ENCODE measurements around the gene LDLRAD4. TPM values are rescaled to one million over a fixed set of nuclear protein-coding genes. Genes with fewer than 3 reads are reported as not detected.

LDLRAD4 gene
- total RNA-seq, 1 donor from 2014 or later, result 34.1 TPM

DNA sequence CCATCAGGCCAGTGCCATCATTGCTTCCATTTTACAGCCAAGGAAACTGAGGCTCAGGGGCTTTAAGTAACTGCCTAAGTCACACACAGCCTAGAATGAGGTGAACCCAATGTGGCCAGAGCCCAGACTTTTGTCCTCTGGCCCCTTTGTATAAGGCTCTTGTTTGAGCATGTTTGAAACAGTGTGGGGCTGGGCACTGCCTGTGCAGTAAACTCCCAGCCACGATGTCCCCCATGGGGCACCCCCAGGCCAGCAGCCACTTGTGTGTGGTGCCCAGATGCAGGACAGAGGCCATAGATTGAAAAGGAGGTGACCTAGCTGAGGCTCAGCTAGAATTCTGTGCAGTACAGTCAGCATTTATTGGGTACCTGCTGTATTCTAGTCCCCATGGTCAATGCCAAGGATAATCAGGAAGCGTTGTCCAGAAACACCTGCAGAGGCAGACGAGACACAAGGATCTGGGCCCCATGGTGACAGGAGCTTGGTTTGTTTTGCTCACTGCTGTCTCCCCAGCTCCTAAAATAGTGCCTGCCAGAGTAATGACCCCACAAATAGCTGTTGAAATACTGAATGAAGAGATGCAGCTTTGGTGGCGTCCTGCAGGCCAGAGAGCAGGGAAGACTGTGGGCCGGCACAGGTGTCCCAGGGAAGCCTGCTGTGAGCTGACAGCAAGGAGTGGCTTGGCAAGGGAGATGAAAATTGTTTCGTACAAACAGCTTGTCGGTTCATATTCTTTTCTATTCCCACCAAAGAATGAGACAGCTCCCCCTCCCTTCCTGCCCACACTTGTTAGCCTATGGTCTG is 160.7 kb downstream of the LDLRAD4 start:
- TF ChIP-seq, protein P1, sequence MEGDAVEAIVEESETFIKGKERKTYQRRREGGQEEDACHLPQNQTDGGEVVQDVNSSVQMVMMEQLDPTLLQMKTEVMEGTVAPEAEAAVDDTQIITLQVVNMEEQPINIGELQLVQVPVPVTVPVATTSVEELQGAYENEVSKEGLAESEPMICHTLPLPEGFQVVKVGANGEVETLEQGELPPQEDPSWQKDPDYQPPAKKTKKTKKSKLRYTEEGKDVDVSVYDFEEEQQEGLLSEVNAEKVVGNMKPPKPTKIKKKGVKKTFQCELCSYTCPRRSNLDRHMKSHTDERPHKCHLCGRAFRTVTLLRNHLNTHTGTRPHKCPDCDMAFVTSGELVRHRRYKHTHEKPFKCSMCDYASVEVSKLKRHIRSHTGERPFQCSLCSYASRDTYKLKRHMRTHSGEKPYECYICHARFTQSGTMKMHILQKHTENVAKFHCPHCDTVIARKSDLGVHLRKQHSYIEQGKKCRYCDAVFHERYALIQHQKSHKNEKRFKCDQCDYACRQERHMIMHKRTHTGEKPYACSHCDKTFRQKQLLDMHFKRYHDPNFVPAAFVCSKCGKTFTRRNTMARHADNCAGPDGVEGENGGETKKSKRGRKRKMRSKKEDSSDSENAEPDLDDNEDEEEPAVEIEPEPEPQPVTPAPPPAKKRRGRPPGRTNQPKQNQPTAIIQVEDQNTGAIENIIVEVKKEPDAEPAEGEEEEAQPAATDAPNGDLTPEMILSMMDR (IDR thresholded peaks at IDR 0.05; ENCODE audit: unreplicated experiment), result no peak
- no peak for DNase-seq (ENCODE audit: low spot score)
- no peak overlapping the region for H3K27ac Mint-ChIP-seq (ENCODE audit: unreplicated experiment)
- H3K4me3 Mint-ChIP-seq (ENCODE audit: unreplicated experiment), result no peak overlapping the region
- peaks cover 7% of the 10 kb centered on the region for H3K27me3 Mint-ChIP-seq (ENCODE audit: unreplicated experiment)
- H3K36me3 Mint-ChIP-seq (ENCODE audit: low read depth, unreplicated experiment), result peaks cover 5% of the 10 kb centered on the region
- H3K9me3 Mint-ChIP-seq (ENCODE audit: unreplicated experiment), result no peaks in the 10 kb centered on the region
- H3K4me1 Mint-ChIP-seq (ENCODE audit: unreplicated experiment), result peaks cover 22% of the 10 kb centered on the region

DNA sequence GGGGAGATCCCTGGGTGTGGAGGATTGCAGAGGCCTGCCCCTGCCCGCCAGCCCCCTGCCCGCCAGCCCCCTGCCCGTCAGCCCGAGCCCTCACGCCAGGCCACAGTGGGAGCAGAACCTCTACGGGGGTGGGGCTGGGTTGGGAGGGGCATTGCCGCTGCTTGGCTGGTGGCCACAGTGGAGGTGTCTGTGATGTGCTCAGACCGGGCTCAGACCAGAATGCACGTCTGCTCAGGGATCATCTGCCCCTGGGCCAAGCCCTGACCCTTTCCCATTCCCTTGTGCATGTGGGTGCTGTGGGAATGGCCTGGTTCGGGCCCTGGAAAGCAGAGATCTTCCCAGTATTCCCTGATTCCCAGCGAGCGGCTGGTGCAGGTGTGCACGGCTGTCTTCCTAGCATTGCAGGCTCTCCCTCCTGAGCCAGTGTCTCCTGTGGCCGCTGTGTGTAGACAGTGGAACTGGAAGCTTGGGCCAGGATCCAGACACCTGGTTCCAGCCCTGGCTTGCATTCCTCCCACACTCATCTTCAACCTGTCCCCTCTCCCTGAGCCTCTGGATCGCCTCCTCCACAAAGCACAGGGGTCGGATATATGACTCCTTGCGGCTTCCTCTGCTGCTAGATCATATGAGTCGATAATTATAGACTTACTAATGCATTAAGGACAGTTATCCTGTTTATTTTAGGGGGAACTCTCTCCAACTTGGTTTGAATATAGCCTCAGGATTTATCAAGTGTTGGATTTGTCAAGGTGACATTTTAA is 161.6 kb downstream of the LDLRAD4 start:
- no peak overlapping the region for H3K4me3 Mint-ChIP-seq (ENCODE audit: unreplicated experiment)
- DNase-seq (ENCODE audit: low spot score), result no peak
- H3K36me3 Mint-ChIP-seq (ENCODE audit: low read depth, unreplicated experiment), result peaks cover 5% of the 10 kb centered on the region
- TF ChIP-seq, protein P1 (IDR thresholded peaks at IDR 0.05; ENCODE audit: unreplicated experiment), result no peak
- peaks cover 22% of the 10 kb centered on the region for H3K4me1 Mint-ChIP-seq (ENCODE audit: unreplicated experiment)
- peaks cover 9% of the 10 kb centered on the region for H3K27me3 Mint-ChIP-seq (ENCODE audit: unreplicated experiment)
- H3K27ac Mint-ChIP-seq (ENCODE audit: unreplicated experiment), result peak overlapping the region; percentile 61
- no peaks in the 10 kb centered on the region for H3K9me3 Mint-ChIP-seq (ENCODE audit: unreplicated experiment)

DNA sequence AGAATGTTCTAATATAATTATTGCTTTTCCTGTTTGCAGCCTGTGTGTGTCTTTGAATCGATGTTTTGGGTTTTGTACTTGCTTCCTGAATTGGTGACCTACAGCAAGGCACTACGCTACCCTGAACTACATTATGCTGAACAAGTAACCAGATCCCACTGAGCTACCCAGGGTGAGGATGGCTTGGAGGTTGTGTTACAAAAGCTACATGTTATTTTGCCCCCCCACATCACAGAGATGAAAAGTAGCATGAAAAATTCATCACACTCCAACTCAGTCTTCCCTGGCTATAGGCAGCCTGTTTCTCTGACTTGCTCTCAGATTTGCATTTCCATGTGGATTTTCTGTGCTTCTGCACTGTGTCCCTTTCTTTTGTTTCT is 162.1 kb downstream of the LDLRAD4 start:
- no peak overlapping the region for H3K27ac Mint-ChIP-seq (ENCODE audit: unreplicated experiment)
- H3K4me3 Mint-ChIP-seq (ENCODE audit: unreplicated experiment), result no peak overlapping the region
- DNase-seq (ENCODE audit: low spot score), result no peak
- H3K9me3 Mint-ChIP-seq (ENCODE audit: unreplicated experiment), result no peaks in the 10 kb centered on the region
- H3K27me3 Mint-ChIP-seq (ENCODE audit: unreplicated experiment), result peaks cover 9% of the 10 kb centered on the region
- peaks cover 5% of the 10 kb centered on the region for H3K36me3 Mint-ChIP-seq (ENCODE audit: low read depth, unreplicated experiment)
- TF ChIP-seq, protein P1 (IDR thresholded peaks at IDR 0.05; ENCODE audit: unreplicated experiment), result no peak
- H3K4me1 Mint-ChIP-seq (ENCODE audit: unreplicated experiment), result peaks cover 22% of the 10 kb centered on the region

DNA sequence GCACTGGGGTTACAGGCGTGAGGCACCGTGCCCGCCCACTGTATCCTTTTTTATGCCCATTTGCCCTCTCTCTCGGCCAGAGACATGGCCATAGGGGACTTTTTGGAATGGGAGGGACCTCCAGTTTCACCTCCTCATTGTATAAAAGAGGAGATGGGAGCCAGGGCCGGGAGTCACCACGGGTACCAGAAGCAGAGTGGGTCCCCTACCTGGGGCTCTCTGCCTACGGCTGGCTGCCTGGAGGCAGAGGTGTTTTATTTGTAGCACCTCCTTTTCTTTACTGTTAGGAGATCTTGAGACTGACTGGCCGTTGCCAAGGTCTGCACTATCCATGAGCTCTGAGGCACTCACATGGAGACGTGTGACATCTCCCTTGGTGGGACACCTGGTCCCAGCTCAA is 162.8 kb downstream of the LDLRAD4 start:
- Mint-ChIP-seq H3K27me3 (ENCODE audit: unreplicated experiment) (peaks cover 9% of the 10 kb centered on the region), H3K27ac (ENCODE audit: unreplicated experiment) (peak overlapping the region; percentile 95), H3K9me3 (ENCODE audit: unreplicated experiment) (no peaks in the 10 kb centered on the region), H3K36me3 (ENCODE audit: low read depth, unreplicated experiment) (peaks cover 5% of the 10 kb centered on the region), H3K4me3 (ENCODE audit: unreplicated experiment) (no peak overlapping the region), H3K4me1 (ENCODE audit: unreplicated experiment) (peaks cover 22% of the 10 kb centered on the region)
- DNase-seq (ENCODE audit: low spot score), result no peak
- TF ChIP-seq, protein P1 (IDR thresholded peaks at IDR 0.05; ENCODE audit: unreplicated experiment), result no peak

DNA sequence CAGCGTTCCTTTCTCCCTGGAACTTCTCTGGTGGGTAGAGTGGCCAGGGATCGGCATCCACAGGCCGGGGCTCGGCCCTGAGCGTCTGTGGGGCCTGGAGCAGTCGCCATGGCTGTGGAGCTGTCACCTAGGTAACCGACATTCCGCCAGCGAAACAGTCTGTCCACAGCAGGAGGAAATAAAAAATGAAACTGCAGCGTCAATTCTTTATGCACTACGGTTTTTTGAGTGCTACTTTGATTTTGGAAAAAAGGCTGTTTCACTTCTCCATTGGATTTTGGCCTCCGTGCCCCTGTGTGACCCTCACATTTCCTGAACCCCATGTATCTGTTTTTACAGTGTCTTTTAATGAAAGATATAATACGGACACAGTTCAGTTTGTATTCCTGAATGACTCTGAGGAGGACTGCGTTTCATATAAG is 163.4 kb downstream of the LDLRAD4 start:
- DNase-seq (ENCODE audit: low spot score), result peak; percentile 23
- Mint-ChIP-seq H3K4me3 (ENCODE audit: unreplicated experiment) (no peak overlapping the region), H3K4me1 (ENCODE audit: unreplicated experiment) (peaks cover 22% of the 10 kb centered on the region), H3K36me3 (ENCODE audit: low read depth, unreplicated experiment) (peaks cover 5% of the 10 kb centered on the region), H3K27me3 (ENCODE audit: unreplicated experiment) (peaks cover 9% of the 10 kb centered on the region), H3K27ac (ENCODE audit: unreplicated experiment) (peak overlapping the region; percentile 95), H3K9me3 (ENCODE audit: unreplicated experiment) (no peaks in the 10 kb centered on the region)
- TF ChIP-seq, protein P1 (IDR thresholded peaks at IDR 0.05; ENCODE audit: unreplicated experiment), result no peak
